Transverse colon (tissue), 4 donors: ENCODE measurements around the gene MANBA.

Source experiments
- CTCF ChIP-seq, 5 experiments: fragments of 200-600 bp in 3 of 5; fragments of 450-650 bp in 2 of 5; sonication (generic) in 3 of 5; IDR thresholded peaks; 1 replicate in 2 of 5; 2 replicates in 3 of 5; pipeline ENCODE4 v1.5.1; 2016 to 2017; ENCODE audit warnings: antibody characterized with exemption in 5 of 5, inconsistent platforms in 3 of 5, mild to moderate bottlenecking in 2 of 5, moderate library complexity in 1 of 5
- POLR2A ChIP-seq: fragments of 450-650 bp; IDR thresholded peaks from one replicate; pipeline ENCODE4 v1.6.1; 2016; ENCODE audit warnings: antibody characterized with exemption, mild to moderate bottlenecking, moderate library complexity
- POLR2AphosphoS5 ChIP-seq, 3 donors: sonication (generic); formaldehyde crosslinking; IDR thresholded peaks; one replicate each; pipeline ENCODE4 v1.6.1; 2016; ENCODE audit warnings: antibody characterized with exemption in 3 of 3

GRCh38 chr4:102685768-102686167 lies 75.0 kb downstream of the MANBA start:
- TF ChIP-seq CTCF (IDR thresholded peaks at IDR 0.05) (no peak), POLR2A (no peak), POLR2AphosphoS5 (IDR thresholded peaks at IDR 0.05) (no peak)
